Liver (tissue), 10 donors: ENCODE data around the gene ECM2. TPM values are rescaled to one million over a fixed set of nuclear protein-coding genes. Genes with fewer than 3 reads are reported as not detected.

Experiments
- DNase-seq: peaks from one replicate; pipeline ENCODE4 v3.0.0-alpha.2; 2017; ENCODE audit warnings: low spot score
- H3K27ac ChIP-seq, 2 donors: one replicate each; pipeline ENCODE4 v1.7.0; 2013; ENCODE audit warnings: inconsistent platforms in 2 of 2, low read length in 2 of 2, control low read depth in 1 of 2, low read depth in 1 of 2, mild to moderate bottlenecking in 1 of 2
- H3K27me3 ChIP-seq, 4 donors: one replicate each; pipeline versions ENCODE4 v1.6.1 to v1.7.0; 2013; ENCODE audit warnings: low read length in 3 of 4, inconsistent platforms in 1 of 4, mild to moderate bottlenecking in 1 of 4, moderate library complexity in 1 of 4; ENCODE audit not compliant: control insufficient read depth in 4 of 4, insufficient read depth in 4 of 4
- H3K36me3 ChIP-seq, 4 donors: one replicate each; pipeline versions ENCODE4 v1.6.1 to v1.7.0; 2013; ENCODE audit warnings: low read length in 3 of 4, mild to moderate bottlenecking in 3 of 4, low read depth in 1 of 4, moderate library complexity in 1 of 4; ENCODE audit not compliant: control insufficient read depth in 4 of 4, insufficient read depth in 3 of 4
- H3K4me1 ChIP-seq, 4 donors: one replicate each; pipeline versions ENCODE4 v1.6.1 to v1.7.0; 2013; ENCODE audit warnings: low read length in 3 of 4, mild to moderate bottlenecking in 3 of 4, moderate library complexity in 1 of 4; ENCODE audit not compliant: control insufficient read depth in 4 of 4, insufficient read depth in 4 of 4
- H3K4me3 ChIP-seq, 3 donors: one replicate each; pipeline versions ENCODE4 v1.6.1 to v1.7.0; 2013; ENCODE audit warnings: low read length in 3 of 3, control low read depth in 1 of 3, low read depth in 1 of 3, mild to moderate bottlenecking in 1 of 3
- H3K9ac ChIP-seq, 2 donors: one replicate each; pipeline ENCODE4 v1.7.0; 2013; ENCODE audit warnings: low read length in 2 of 2, mild to moderate bottlenecking in 2 of 2, moderate library complexity in 2 of 2, control low read depth in 1 of 2, low read depth in 1 of 2
- H3K9me3 ChIP-seq, 4 donors: one replicate each; pipeline versions ENCODE4 v1.6.1 to v1.7.0; 2013; ENCODE audit warnings: low read length in 3 of 4; ENCODE audit not compliant: control insufficient read depth in 4 of 4
- CTCF ChIP-seq: fragments of 150-350 bp; IDR thresholded peaks from 2 replicates; pipeline ENCODE4 v1.5.1; 2017; ENCODE audit warnings: improper control_type of control experiment, low read depth, low read length; ENCODE audit not compliant: missing input control
- EGR1 ChIP-seq, 2 donors: IDR thresholded peaks; 2 replicates each; pipeline ENCODE4 v1.6.1; 2016 to 2018; ENCODE audit warnings: antibody characterized with exemption in 2 of 2, low read depth in 2 of 2
- FOXA2 ChIP-seq: IDR thresholded peaks from 2 replicates; pipeline ENCODE4 v1.6.1; 2016; ENCODE audit warnings: antibody characterized with exemption
- GABPA ChIP-seq, 2 donors: IDR thresholded peaks in 1 of 2; conservative IDR thresholded peaks in 1 of 2; 2 replicates each; pipeline ENCODE4 v1.6.1; 2016; ENCODE audit warnings: antibody characterized with exemption in 2 of 2, mild to moderate bottlenecking in 1 of 2, moderate library complexity in 1 of 2
- HNF4A ChIP-seq, 2 donors: conservative IDR thresholded peaks; 2 replicates each; pipeline ENCODE4 v1.6.1; 2016; ENCODE audit warnings: antibody characterized with exemption in 2 of 2, mild to moderate bottlenecking in 2 of 2
- HNF4G ChIP-seq: IDR thresholded peaks from 2 replicates; pipeline ENCODE4 v1.6.1; 2016; ENCODE audit warnings: antibody characterized with exemption
- JUND ChIP-seq, 2 donors: IDR thresholded peaks; 2 replicates each; pipeline ENCODE4 v1.6.1; 2016; ENCODE audit warnings: antibody characterized with exemption in 2 of 2
- NR2F2 ChIP-seq: IDR thresholded peaks from 2 replicates; pipeline ENCODE4 v1.6.1; 2016; ENCODE audit warnings: antibody characterized with exemption
- RAD21 ChIP-seq, 2 donors: IDR thresholded peaks; 2 replicates each; pipeline ENCODE4 v1.6.1; 2016; ENCODE audit warnings: antibody characterized with exemption in 2 of 2, mild to moderate bottlenecking in 2 of 2
- SP1 ChIP-seq: IDR thresholded peaks from 2 replicates; pipeline ENCODE4 v1.6.1; 2018; ENCODE audit warnings: antibody characterized with exemption, mild to moderate bottlenecking
- TAF1 ChIP-seq: conservative IDR thresholded peaks from 2 replicates; pipeline ENCODE4 v1.6.1; 2016; ENCODE audit warnings: antibody characterized with exemption, mild to moderate bottlenecking
- polyA plus RNA-seq, 2 donors: library from polyadenylated mRNA; stranded (reverse) in 1 of 2; unstranded in 1 of 2; fragments of 200-250 nt in 1 of 2; fragments of >200 nt in 1 of 2; fragmentation: Nextera tagmentation in 1 of 2; extraction: Ambion mirVana in 1 of 2; gene quantifications; one replicate each; pipeline versions ENCODE4 v1.2.1 to v1.2.3, GENCODE V29; 2013 to 2015
- small RNA-seq: library from RNA; depleted of rRNA; stranded (forward); fragments of <200 nt; gene quantifications from one replicate; pipeline ENCODE3, GENCODE V24; 2014
- total RNA-seq, 2 donors: library from RNA; depleted of rRNA; stranded (reverse); fragments of >200 nt; gene quantifications; one replicate each; pipeline ENCODE4 v1.2.3, GENCODE V29; 2014
- TF ChIP-seq, protein P1 (sequence below): IDR thresholded peaks from 2 replicates; pipeline ENCODE4 v1.6.1; 2016; ENCODE audit warnings: antibody characterized with exemption, mild to moderate bottlenecking
- TF ChIP-seq, protein P2 (sequence below): IDR thresholded peaks from 2 replicates; pipeline ENCODE4 v1.6.1; 2016; ENCODE audit warnings: antibody characterized with exemption
- donor health status: healthy.
- donor health status: healthy.
- donor health status: healthy.
- donor health status: healthy.
- donor health status: healthy.

Gene ECM2
- total and polyA plus RNA-seq, 4 donors, result 11.6 to 42.0 (median 15.3) TPM

DNA sequence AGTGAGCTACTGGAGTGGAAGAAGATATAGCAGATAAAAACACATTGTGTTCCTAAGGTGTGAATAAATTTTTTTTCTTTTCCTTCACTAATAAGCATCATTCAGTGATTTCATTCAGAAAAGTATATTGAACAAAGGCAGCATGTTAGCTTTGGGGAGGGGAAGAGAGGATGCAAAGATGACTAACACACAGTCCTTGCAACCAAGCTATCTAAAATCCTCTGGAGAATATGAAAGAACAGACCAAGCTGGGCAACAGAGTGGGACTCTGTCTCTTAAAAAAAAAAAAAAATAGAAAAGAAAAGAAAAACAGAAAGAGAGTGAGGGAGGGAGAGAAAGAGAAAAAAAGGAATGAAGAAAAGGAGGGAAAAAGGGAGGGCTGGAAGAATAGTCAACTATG, 89.3 kb downstream of the ECM2 start:
- TF ChIP-seq, protein P1, sequence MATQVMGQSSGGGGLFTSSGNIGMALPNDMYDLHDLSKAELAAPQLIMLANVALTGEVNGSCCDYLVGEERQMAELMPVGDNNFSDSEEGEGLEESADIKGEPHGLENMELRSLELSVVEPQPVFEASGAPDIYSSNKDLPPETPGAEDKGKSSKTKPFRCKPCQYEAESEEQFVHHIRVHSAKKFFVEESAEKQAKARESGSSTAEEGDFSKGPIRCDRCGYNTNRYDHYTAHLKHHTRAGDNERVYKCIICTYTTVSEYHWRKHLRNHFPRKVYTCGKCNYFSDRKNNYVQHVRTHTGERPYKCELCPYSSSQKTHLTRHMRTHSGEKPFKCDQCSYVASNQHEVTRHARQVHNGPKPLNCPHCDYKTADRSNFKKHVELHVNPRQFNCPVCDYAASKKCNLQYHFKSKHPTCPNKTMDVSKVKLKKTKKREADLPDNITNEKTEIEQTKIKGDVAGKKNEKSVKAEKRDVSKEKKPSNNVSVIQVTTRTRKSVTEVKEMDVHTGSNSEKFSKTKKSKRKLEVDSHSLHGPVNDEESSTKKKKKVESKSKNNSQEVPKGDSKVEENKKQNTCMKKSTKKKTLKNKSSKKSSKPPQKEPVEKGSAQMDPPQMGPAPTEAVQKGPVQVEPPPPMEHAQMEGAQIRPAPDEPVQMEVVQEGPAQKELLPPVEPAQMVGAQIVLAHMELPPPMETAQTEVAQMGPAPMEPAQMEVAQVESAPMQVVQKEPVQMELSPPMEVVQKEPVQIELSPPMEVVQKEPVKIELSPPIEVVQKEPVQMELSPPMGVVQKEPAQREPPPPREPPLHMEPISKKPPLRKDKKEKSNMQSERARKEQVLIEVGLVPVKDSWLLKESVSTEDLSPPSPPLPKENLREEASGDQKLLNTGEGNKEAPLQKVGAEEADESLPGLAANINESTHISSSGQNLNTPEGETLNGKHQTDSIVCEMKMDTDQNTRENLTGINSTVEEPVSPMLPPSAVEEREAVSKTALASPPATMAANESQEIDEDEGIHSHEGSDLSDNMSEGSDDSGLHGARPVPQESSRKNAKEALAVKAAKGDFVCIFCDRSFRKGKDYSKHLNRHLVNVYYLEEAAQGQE, result no peak
- no peak for TF ChIP-seq RAD21 (IDR thresholded peaks at IDR 0.05)
- TF ChIP-seq NR2F2, result no peak
- no peak for TF ChIP-seq HNF4A (conservative IDR thresholded peaks at IDR 0.05)
- TF ChIP-seq GABPA (IDR thresholded peaks at IDR 0.05 in 1 of 2, conservative IDR thresholded peaks at IDR 0.05 in 1 of 2), result no peak
- TF ChIP-seq, protein P2, sequence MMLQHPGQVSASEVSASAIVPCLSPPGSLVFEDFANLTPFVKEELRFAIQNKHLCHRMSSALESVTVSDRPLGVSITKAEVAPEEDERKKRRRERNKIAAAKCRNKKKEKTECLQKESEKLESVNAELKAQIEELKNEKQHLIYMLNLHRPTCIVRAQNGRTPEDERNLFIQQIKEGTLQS, result no peak
- no peak for TF ChIP-seq EGR1 (IDR thresholded peaks at IDR 0.05; ENCODE audit: low read depth in 2 of 2)
- no peak for TF ChIP-seq HNF4G
- no peak for TF ChIP-seq JUND (IDR thresholded peaks at IDR 0.05)
- no peak for TF ChIP-seq SP1
- no peak for TF ChIP-seq FOXA2
- no peak for TF ChIP-seq CTCF
- TF ChIP-seq TAF1, result no peak
- no peak for DNase-seq
- H3K36me3 ChIP-seq, result no peaks in the 10 kb centered on the region
- no peak overlapping the region for H3K9ac ChIP-seq
- H3K27ac ChIP-seq, result no peak overlapping the region
- H3K9me3 ChIP-seq, result no peaks in the 10 kb centered on the region
- H3K27me3 ChIP-seq, result no peaks in the 10 kb centered on the region
- no peak overlapping the region for H3K4me3 ChIP-seq
- no peaks in the 10 kb centered on the region for H3K4me1 ChIP-seq

Small RNA genes lying within 50 kb of the gene (small RNA-seq; reads per million reads assigned to genes)
- gene AL157827.1 (not detected), gene MIR4670 (not detected)

Other genes starting within 250 kb of the ECM2 start
- 10 to 100 TPM; 67.9 to 81.7 TPM for gene IARS1, start 242.3 kb downstream of the ECM2 start, total RNA-seq
- 10 to 100 TPM; 24.8 to 31.4 TPM for gene IARS1, start 242.3 kb downstream of the ECM2 start, polyA plus RNA-seq
- 10 to 100 TPM; 10.3 to 21.2 TPM for gene NOL8, start 210.6 kb downstream of the ECM2 start, total RNA-seq
- gene NOL8, start 210.6 kb downstream of the ECM2 start, polyA plus RNA-seq, result 10 to 100 TPM in 1 of 2 donors, 1 to 10 TPM in 1; 5.3 to 15.3 TPM
- gene CENPP, start 210.0 kb downstream of the ECM2 start, total RNA-seq, result 1 to 10 TPM; 1.7 to 8.7 TPM
- under 1 TPM; 0.62 to 0.89 TPM for gene CENPP, start 210.0 kb downstream of the ECM2 start, polyA plus RNA-seq
- 1 to 10 TPM in 1 of 2 donors, under 1 TPM in 1; 0.92 to 4.0 TPM for gene OGN, start 131.4 kb downstream of the ECM2 start, total RNA-seq
- 1 to 10 TPM; 1.1 TPM for gene OGN, start 131.4 kb downstream of the ECM2 start, polyA plus RNA-seq
- under 1 TPM in 1 of 2 donors, not detected in 1; 0.75 TPM for gene OMD, start 111.5 kb downstream of the ECM2 start, total RNA-seq
- gene OMD, start 111.5 kb downstream of the ECM2 start, polyA plus RNA-seq, result under 1 TPM; 0.28 to 0.52 TPM
- gene ASPN, start 53.5 kb downstream of the ECM2 start, total RNA-seq, result 10 to 100 TPM in 1 of 2 donors, 1 to 10 TPM in 1; 6.4 to 11.4 TPM
- gene ASPN, start 53.5 kb downstream of the ECM2 start, polyA plus RNA-seq, result 1 to 10 TPM; 6.6 to 7.2 TPM
- 1 to 10 TPM; 2.9 to 5.9 TPM for gene IPPK, start 134.1 kb upstream of the ECM2 start, total RNA-seq
- gene IPPK, start 134.1 kb upstream of the ECM2 start, polyA plus RNA-seq, result 1 to 10 TPM; 2.1 to 4.2 TPM
- 10 to 100 TPM; 15.9 to 16.0 TPM for gene BICD2, start 228.8 kb upstream of the ECM2 start, total RNA-seq
- gene BICD2, start 228.8 kb upstream of the ECM2 start, polyA plus RNA-seq, result 1 to 10 TPM; 2.5 to 6.5 TPM